T-helper 1 cell (primary cell): ENCODE data around the gene DISP3.
"Not testable (repeated sequence)": the region's sequence is repeated elsewhere in the genome, so short reads cannot be mapped to it uniquely, and the experiment has no call there.

Experiments used
- DNase-seq, 5 donors: peaks; one replicate each; pipeline ENCODE4 v3.0.0-alpha.2; 2012 to 2020

Gene DISP3

DNA sequence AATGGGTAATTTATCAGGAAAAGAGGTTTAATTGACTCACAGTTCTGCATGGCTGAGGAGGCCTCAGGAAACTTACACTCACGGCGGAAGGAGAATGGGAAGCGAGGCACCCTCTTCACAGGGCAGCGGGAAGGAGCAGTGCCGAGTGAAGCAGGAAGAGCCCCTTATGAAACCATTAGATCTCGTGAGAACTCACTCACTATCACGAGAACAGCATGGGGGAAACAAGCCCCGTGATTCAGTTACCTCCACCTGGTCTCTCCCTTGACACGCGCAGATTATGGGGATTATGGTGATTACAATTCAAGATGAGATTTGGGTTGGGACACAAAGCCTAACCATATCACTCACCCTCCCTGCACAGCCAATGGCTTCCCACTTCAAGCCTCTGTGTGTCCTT lies 101.1 kb downstream of the DISP3 start:
- DNase-seq = not testable (repeated sequence)

DNA sequence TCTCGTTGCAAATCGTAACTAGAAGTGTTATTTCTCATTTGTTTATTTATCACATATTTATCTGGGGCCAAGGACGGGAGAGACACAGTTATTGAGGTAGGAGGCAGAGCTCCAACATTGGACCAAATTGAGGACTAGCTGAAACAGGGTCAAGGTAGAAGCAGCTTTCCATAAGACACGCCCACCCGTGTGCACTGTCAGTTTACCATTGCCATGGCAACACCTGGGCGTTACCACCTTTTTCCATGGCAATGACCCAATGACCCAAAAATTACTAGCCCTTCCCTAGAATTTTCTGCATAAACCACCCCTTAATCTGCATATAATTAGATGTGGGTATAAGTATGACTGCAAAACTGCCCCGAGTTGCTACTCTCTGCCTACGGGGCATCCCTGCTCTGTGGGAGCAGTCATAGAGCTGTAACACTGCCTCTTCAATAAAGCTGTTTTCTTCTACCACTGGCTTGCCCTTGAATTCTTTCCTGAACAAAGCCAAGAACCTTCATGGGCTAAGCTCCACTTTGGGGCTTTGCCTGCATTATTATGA lies 102.6 kb downstream of the DISP3 start:
- DNase-seq = no peak

DNA sequence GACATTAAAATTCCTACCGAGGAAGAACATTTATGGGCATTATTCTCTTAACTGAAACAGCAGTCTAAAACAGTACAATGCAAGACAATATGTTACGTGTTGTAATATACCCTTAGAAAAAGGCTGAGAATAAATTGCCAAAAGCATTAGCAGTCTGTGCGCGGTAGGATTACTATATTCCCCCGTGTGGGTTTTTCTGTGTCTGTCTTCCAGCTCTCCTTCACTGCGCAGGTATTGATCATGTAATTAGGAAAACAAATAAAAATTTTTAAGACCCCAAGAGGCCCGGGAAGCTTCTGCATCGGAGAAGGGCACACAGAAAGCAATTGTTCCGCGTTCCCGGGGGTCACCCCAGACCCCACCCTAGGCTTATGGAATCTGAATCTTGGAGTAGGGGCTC lies 106.4 kb downstream of the DISP3 start:
- no peak for DNase-seq
